ENCODE data around the gene MRPL54.

MRPL54 gene

GRCh38 chr19:3803986-3804385, 41.5 kb downstream of the MRPL54 start:
- TF ChIP-seq REST (IDR thresholded peaks at IDR 0.05; ENCODE audit: insufficient replicate concordance, low read depth) (no peak), SPI1 (IDR thresholded peaks at IDR 0.05; ENCODE audit: borderline replicate concordance, low read depth) (no peak), CTCF (IDR thresholded peaks at IDR 0.05; ENCODE audit: insufficient read depth, low read length) (no peak), GABPA (IDR thresholded peaks at IDR 0.05; ENCODE audit: low read depth) (no peak), POLR2AphosphoS5 (IDR thresholded peaks at IDR 0.05; ENCODE audit: low read depth) (no peak)
- peaks cover 28% of the 10 kb centered on the region for H3K27me3 ChIP-seq (ENCODE audit: insufficient read depth, poor library complexity, severe bottlenecking)
- H3K4me3 ChIP-seq (replicated peaks; ENCODE audit: insufficient read depth, low read length) = no peak overlapping the region
- no peak overlapping the region for H3K27ac ChIP-seq (replicated peaks)
- DNase-seq (ENCODE audit: low read depth in 1 of 2, low spot score in 1 of 2) = no peak

- no peak for DNase-seq (ENCODE audit: low read depth in 1 of 2, low spot score in 1 of 2)
- H3K4me3 ChIP-seq (replicated peaks; ENCODE audit: insufficient read depth, low read length) = no peak overlapping the region
- TF ChIP-seq POLR2AphosphoS5 (IDR thresholded peaks at IDR 0.05; ENCODE audit: low read depth) = no peak
- TF ChIP-seq GABPA (IDR thresholded peaks at IDR 0.05; ENCODE audit: low read depth) = no peak
- no peak for TF ChIP-seq SPI1 (IDR thresholded peaks at IDR 0.05; ENCODE audit: borderline replicate concordance, low read depth)
- no peak for TF ChIP-seq REST (IDR thresholded peaks at IDR 0.05; ENCODE audit: insufficient replicate concordance, low read depth)
- no peak for TF ChIP-seq CTCF (IDR thresholded peaks at IDR 0.05; ENCODE audit: insufficient read depth, low read length)
- H3K27me3 ChIP-seq (ENCODE audit: insufficient read depth, poor library complexity, severe bottlenecking) = peaks cover 27% of the 10 kb centered on the region
- no peak overlapping the region for H3K27ac ChIP-seq (replicated peaks)
These were observed 41.9 kb downstream of the MRPL54 start for GRCh38 chr19:3804429-3804828.

- H3K27ac ChIP-seq (replicated peaks) = no peak overlapping the region
- TF ChIP-seq POLR2AphosphoS5 (IDR thresholded peaks at IDR 0.05; ENCODE audit: low read depth) (no peak), CTCF (IDR thresholded peaks at IDR 0.05; ENCODE audit: insufficient read depth, low read length) (no peak), REST (IDR thresholded peaks at IDR 0.05; ENCODE audit: insufficient replicate concordance, low read depth) (no peak), SPI1 (IDR thresholded peaks at IDR 0.05; ENCODE audit: borderline replicate concordance, low read depth) (no peak), GABPA (IDR thresholded peaks at IDR 0.05; ENCODE audit: low read depth) (no peak)
- H3K27me3 ChIP-seq (ENCODE audit: insufficient read depth, poor library complexity, severe bottlenecking) = peaks cover 18% of the 10 kb centered on the region
- no peak overlapping the region for H3K4me3 ChIP-seq (replicated peaks; ENCODE audit: insufficient read depth, low read length)
- no peak for DNase-seq (ENCODE audit: low read depth in 1 of 2, low spot score in 1 of 2)
These were observed 43.4 kb downstream of the MRPL54 start for GRCh38 chr19:3805859-3806258.

Data from HL-60 (cell line).